Keratinocyte (primary cell): Measurements from ENCODE around the gene SGMS2. TPM values are rescaled to one million over a fixed set of nuclear protein-coding genes. Genes with fewer than 3 reads are reported as not detected.
A peak's percentile ranks its signal among the peaks of the same experiment; 100 is the strongest.
"Not testable (repeated sequence)": the region's sequence is repeated elsewhere in the genome, so short reads cannot be mapped to it uniquely, and the experiment has no call there.

Source experiments
- DNase-seq: peaks from one replicate; pipeline ENCODE4 v3.0.0-alpha.2; 2011; ENCODE audit warnings: low read depth, missing footprints, low spot score
- FAIRE-seq: peaks from 2 replicates; lab custom pipeline; 2011; peaks lifted over from hg19 to GRCh38; lab: Jason Lieb, UNC
- H2AFZ ChIP-seq: 2 replicates; pipeline ENCODE4 v1.6.0; 2012; ENCODE audit warnings: low read length, control low read depth, inconsistent platforms; ENCODE audit not compliant: control insufficient read depth
- H3K27ac ChIP-seq: 2 replicates; pipeline ENCODE4 v1.5.1; 2011; ENCODE audit warnings: low read length; ENCODE audit not compliant: control insufficient read depth, insufficient read depth
- H3K27me3 ChIP-seq: 3 replicates; pipeline ENCODE4 v1.6.0; 2011; ENCODE audit warnings: low read length; ENCODE audit not compliant: control insufficient read depth, insufficient read depth; ENCODE audit errors: extremely low read depth
- H3K36me3 ChIP-seq, 2 experiments: 2 replicates in 1 of 2; 3 replicates in 1 of 2; pipeline ENCODE4 v1.5.1; 2011; ENCODE audit warnings: low read length in 2 of 2, mild to moderate bottlenecking in 1 of 2; ENCODE audit not compliant: control insufficient read depth in 2 of 2, insufficient read depth in 2 of 2; ENCODE audit errors: extremely low read depth in 1 of 2
- H3K4me1 ChIP-seq: 3 replicates; pipeline ENCODE4 v1.5.1; 2011; ENCODE audit warnings: low read length; ENCODE audit not compliant: control insufficient read depth, insufficient read depth; ENCODE audit errors: extremely low read depth
- H3K4me2 ChIP-seq: 3 replicates; pipeline ENCODE4 v1.6.0; 2011; ENCODE audit warnings: low read depth, low read length; ENCODE audit not compliant: control insufficient read depth, insufficient read depth; ENCODE audit errors: extremely low read depth
- H3K4me3 ChIP-seq, 3 experiments: fragments of 200-600 bp in 1 of 3; sonication (generic) in 1 of 3; 2 replicates in 2 of 3; 3 replicates in 1 of 3; pipeline ENCODE4 v1.5.1; 2011 to 2016; ENCODE audit warnings: low read length in 3 of 3, mild to moderate bottlenecking in 3 of 3, control low read depth in 2 of 3, inconsistent platforms in 1 of 3, low read depth in 1 of 3, mixed read lengths in 1 of 3, mixed run types in 1 of 3, moderate library complexity in 1 of 3; ENCODE audit not compliant: control insufficient read depth in 2 of 3, insufficient read depth in 2 of 3; ENCODE audit errors: extremely low read depth in 1 of 3
- H3K79me2 ChIP-seq: 2 replicates; pipeline ENCODE4 v1.6.0; 2012; ENCODE audit warnings: low read length; ENCODE audit not compliant: control insufficient read depth, insufficient read depth
- H3K9ac ChIP-seq: 3 replicates; pipeline ENCODE4 v1.6.0; 2011; ENCODE audit warnings: low read length; ENCODE audit not compliant: control insufficient read depth, insufficient read depth; ENCODE audit errors: extremely low read depth
- H3K9me1 ChIP-seq: 3 replicates; pipeline ENCODE4 v1.6.0; 2011; ENCODE audit warnings: low read length; ENCODE audit not compliant: control insufficient read depth, insufficient read depth; ENCODE audit errors: extremely low read depth
- H3K9me3 ChIP-seq: 2 replicates; pipeline ENCODE4 v1.5.1; 2012; ENCODE audit warnings: low read depth, low read length; ENCODE audit not compliant: control insufficient read depth
- H4K20me1 ChIP-seq: 3 replicates; pipeline ENCODE4 v1.6.0; 2011; ENCODE audit warnings: low read length; ENCODE audit not compliant: control insufficient read depth, insufficient read depth; ENCODE audit errors: extremely low read depth
- CTCF ChIP-seq, 3 experiments: IDR thresholded peaks in 1 of 3; conservative IDR thresholded peaks in 1 of 3; optimal IDR thresholded peaks in 1 of 3; 2 replicates in 2 of 3; 3 replicates in 1 of 3; pipeline versions ENCODE3 to v1.5.1; 2011; ENCODE audit warnings: low read length in 3 of 3, mild to moderate bottlenecking in 3 of 3, moderate library complexity in 2 of 3, control low read depth in 1 of 3, inconsistent platforms in 1 of 3; ENCODE audit not compliant: insufficient read depth in 2 of 3; ENCODE audit errors: extremely low read depth in 1 of 3
- EZH2 ChIP-seq: IDR thresholded peaks from one replicate; pipeline ENCODE4 v1.6.1; 2012; ENCODE audit warnings: inconsistent platforms, mild to moderate bottlenecking, low read length, moderate library complexity
- dilution Hi-C: fragments of 300-500 bp; cut with MboI; formaldehyde crosslinking; loops from one replicate; pipeline ENCODE4 v1.7.0; 2020; ENCODE audit warnings: low sequenced_read_pairs; ENCODE audit not compliant: extremely low pct_ligation_motif_present
- polyA plus RNA-seq, 5 experiments: library from polyadenylated mRNA; depleted of rRNA in 3 of 5; stranded (reverse) in 3 of 5; stranded (forward) in 1 of 5; unstranded in 1 of 5; fragments of >200 nt; gene quantifications; 1 replicate in 1 of 5; 2 replicates in 3 of 5; 3 replicates in 1 of 5; pipeline versions ENCODE4 v1.2.1 to v1.2.3, GENCODE V29; 2011 to 2012; ENCODE audit warnings: missing spikeins in 2 of 5, low read depth in 1 of 5, low replicate concordance in 1 of 5

The SGMS2 gene
- polyA plus RNA-seq, 1 donor (not counting 4 experiments of a cell fraction or from before 2014, with no cell fraction given): 38.5 TPM

- TF ChIP-seq EZH2 (no peak), CTCF (optimal IDR thresholded peaks at IDR 0.05 in 1 of 3, IDR thresholded peaks at IDR 0.05 in 1 of 3, conservative IDR thresholded peaks at IDR 0.05 in 1 of 3; ENCODE audit: extremely low read depth in 1 of 3, insufficient read depth in 2 of 3, low read length in 3 of 3) (no peak)
- Histone ChIP-seq H3K79me2 (no peaks in the 10 kb centered on the region), H4K20me1 (no peaks in the 10 kb centered on the region), H3K4me3 (no peak overlapping the region), H3K36me3 (no peaks in the 10 kb centered on the region), H3K27ac (no peak overlapping the region), H3K4me1 (no peaks in the 10 kb centered on the region), H3K27me3 (no peaks in the 10 kb centered on the region), H3K9me3 (no peaks in the 10 kb centered on the region), H3K9me1 (no peaks in the 10 kb centered on the region), H3K9ac (no peak overlapping the region), H2AFZ (no peak overlapping the region), H3K4me2 (no peak overlapping the region)
- DNase-seq (no peak), FAIRE-seq (peak; percentile 46)
- dilution Hi-C loops: loop anchor here (25.0 kb wide), 1 partner anchor 160 kb away; no protein-coding TSS in a partner anchor
These were observed 98.0 kb downstream of the SGMS2 start for GRCh38 chr4:107922486-107923473.

- H3K4me1 ChIP-seq, DNase-seq, H4K20me1 ChIP-seq, H3K27me3 ChIP-seq, H3K4me2 ChIP-seq, H3K4me3 ChIP-seq, FAIRE-seq, dilution Hi-C loops, H3K9ac ChIP-seq, H2AFZ ChIP-seq, H3K9me1 ChIP-seq, H3K79me2 ChIP-seq, H3K36me3 ChIP-seq, H3K9me3 ChIP-seq, H3K27ac ChIP-seq: not testable (repeated sequence)
These were observed 101.0 kb downstream of the SGMS2 start for GRCh38 chr4:107925713-107926112.

GRCh38 chr4:107926875-107927274, 102.1 kb downstream of the SGMS2 start:
- H3K9ac ChIP-seq, H3K27me3 ChIP-seq, H3K9me1 ChIP-seq, H3K4me2 ChIP-seq, H3K4me1 ChIP-seq, FAIRE-seq, H3K9me3 ChIP-seq, DNase-seq, H3K27ac ChIP-seq, H4K20me1 ChIP-seq, H3K4me3 ChIP-seq, H3K36me3 ChIP-seq, dilution Hi-C loops, H3K79me2 ChIP-seq, H2AFZ ChIP-seq: not testable (repeated sequence)
